Measurements from ENCODE around the gene CYFIP1. TPM values are rescaled to one million over a fixed set of nuclear protein-coding genes. Genes with fewer than 3 reads are reported as not detected.

Gene CYFIP1
- total RNA-seq, 4 donors from 2014 or later = 31.1 to 52.6 (median 37.4) TPM

GRCh38 chr15:22869856-22870255 is 110.3 kb downstream of the CYFIP1 start:
- no peaks in the 10 kb centered on the region for H3K4me1 ChIP-seq
- DNase-seq (no peak), ATAC-seq (no peak)
- H3K9me3 ChIP-seq = no peaks in the 10 kb centered on the region
- peaks cover 2 to 88% of the 10 kb centered on the region in 2 donors for H3K36me3 ChIP-seq
- H3K27me3 ChIP-seq = no peaks in the 10 kb centered on the region
- in situ Hi-C loops (cut with MboI; ENCODE audit: low sequenced_read_pairs in 4 of 4) = no loop called here
- no peak overlapping the region for H3K4me3 ChIP-seq
- no peak overlapping the region for H3K27ac ChIP-seq
- intact Hi-C loops (cut with DNase I; ENCODE audit: low total_unique reads) = no loop called here
- TF ChIP-seq CTCF (IDR thresholded peaks at IDR 0.05 in 4 of 5, conservative IDR thresholded peaks at IDR 0.05 in 1 of 5) (no peak), POLR2A (IDR thresholded peaks at IDR 0.05) (no peak)

- no peaks in the 10 kb centered on the region for H3K9me3 ChIP-seq
- H3K4me1 ChIP-seq = peaks cover 0 to under 1% of the 10 kb centered on the region in 2 donors
- TF ChIP-seq POLR2A (IDR thresholded peaks at IDR 0.05) = no peak
- no peak for TF ChIP-seq CTCF (IDR thresholded peaks at IDR 0.05 in 4 of 5, conservative IDR thresholded peaks at IDR 0.05 in 1 of 5)
- ATAC-seq = no peak
- no peak for DNase-seq
- in situ Hi-C loops (cut with MboI; ENCODE audit: low sequenced_read_pairs in 4 of 4) = no loop called here
- no peak overlapping the region for H3K4me3 ChIP-seq
- H3K36me3 ChIP-seq = peaks cover 2 to 91% of the 10 kb centered on the region in 2 donors
- H3K27me3 ChIP-seq = no peaks in the 10 kb centered on the region
- H3K27ac ChIP-seq = no peak overlapping the region
- intact Hi-C loops (cut with DNase I; ENCODE audit: low total_unique reads) = no loop called here
These were observed 111.2 kb downstream of the CYFIP1 start for GRCh38 chr15:22868928-22869327.

GRCh38 chr15:22868495-22868894 is 111.7 kb downstream of the CYFIP1 start:
- Histone ChIP-seq H3K27me3 (no peaks in the 10 kb centered on the region), H3K4me3 (no peak overlapping the region), H3K27ac (no peak overlapping the region), H3K4me1 (peaks cover 0 to 5% of the 10 kb centered on the region in 2 donors), H3K9me3 (no peaks in the 10 kb centered on the region), H3K36me3 (peaks cover 2 to 87% of the 10 kb centered on the region in 2 donors)
- in situ Hi-C loops (cut with MboI; ENCODE audit: low sequenced_read_pairs in 4 of 4) = no loop called here
- ATAC-seq = no peak
- intact Hi-C loops (cut with DNase I; ENCODE audit: low total_unique reads) = no loop called here
- DNase-seq = no peak
- TF ChIP-seq POLR2A (IDR thresholded peaks at IDR 0.05) = no peak

- DNase-seq = no peak
- Histone ChIP-seq H3K4me3 (no peak overlapping the region), H3K9me3 (no peaks in the 10 kb centered on the region), H3K27me3 (no peaks in the 10 kb centered on the region), H3K27ac (no peak overlapping the region), H3K36me3 (peaks cover 2 to 87% of the 10 kb centered on the region in 2 donors), H3K4me1 (peaks cover 0 to 8% of the 10 kb centered on the region in 2 donors)
- in situ Hi-C loops (cut with MboI; ENCODE audit: low sequenced_read_pairs in 4 of 4) = no loop called here
- ATAC-seq = no peak
- intact Hi-C loops (cut with DNase I; ENCODE audit: low total_unique reads) = no loop called here
- TF ChIP-seq POLR2A (IDR thresholded peaks at IDR 0.05) (no peak), CTCF (IDR thresholded peaks at IDR 0.05 in 4 of 5, conservative IDR thresholded peaks at IDR 0.05 in 1 of 5) (no peak)
These were observed 112.3 kb downstream of the CYFIP1 start for GRCh38 chr15:22867886-22868285.

GRCh38 chr15:22866079-22866478 is 114.1 kb downstream of the CYFIP1 start:
- H3K36me3 ChIP-seq = peaks cover 0 to 76% of the 10 kb centered on the region in 2 donors
- no peak overlapping the region for H3K27ac ChIP-seq
- no peak overlapping the region for H3K4me3 ChIP-seq
- no peak for ATAC-seq
- intact Hi-C loops (cut with DNase I; ENCODE audit: low total_unique reads) = no loop called here
- no peak for DNase-seq
- no peaks in the 10 kb centered on the region for H3K9me3 ChIP-seq
- in situ Hi-C loops (cut with MboI; ENCODE audit: low sequenced_read_pairs in 4 of 4) = no loop called here
- no peaks in the 10 kb centered on the region for H3K27me3 ChIP-seq
- H3K4me1 ChIP-seq = peaks cover 3 to 8% of the 10 kb centered on the region in 2 donors
- TF ChIP-seq POLR2A (IDR thresholded peaks at IDR 0.05) (no peak), CTCF (IDR thresholded peaks at IDR 0.05 in 4 of 5, conservative IDR thresholded peaks at IDR 0.05 in 1 of 5) (no peak)

Measured in gastrocnemius medialis (tissue), 4 donors.